ENCODE data around the gene ZBTB22.

- TF ChIP-seq CTCF (IDR thresholded peaks at IDR 0.05), result peak in 1 of 4 experiments; percentile 7
- TF ChIP-seq POLR2A (IDR thresholded peaks at IDR 0.05), result peak; percentile 94 to 97
Observed at GRCh38 chr6:33271468-33272274, 45.9 kb downstream of the ZBTB22 start, which contains the start of the genes RPS18 and VPS52.
